ENCODE measurements around the gene APLP2.

The APLP2 gene

GRCh38 chr11:130183878-130184610, 114.3 kb downstream of the APLP2 start:
- H3K4me3 ChIP-seq (ENCODE audit: low read depth, low read length) = no peak overlapping the region
- TF ChIP-seq CTCF (IDR thresholded peaks at IDR 0.05; ENCODE audit: control insufficient read depth, extremely low read depth, insufficient read depth) = no peak
- no peak for DNase-seq (ENCODE audit: low read depth)

- H3K4me3 ChIP-seq (ENCODE audit: low read depth, low read length) = no peak overlapping the region
- DNase-seq (ENCODE audit: low read depth) = no peak
- no peak for TF ChIP-seq CTCF (IDR thresholded peaks at IDR 0.05; ENCODE audit: control insufficient read depth, extremely low read depth, insufficient read depth)
These were observed 117.4 kb downstream of the APLP2 start for GRCh38 chr11:130187096-130187495.

GRCh38 chr11:130188047-130188446, 118.4 kb downstream of the APLP2 start:
- TF ChIP-seq CTCF (IDR thresholded peaks at IDR 0.05; ENCODE audit: control insufficient read depth, extremely low read depth, insufficient read depth) = no peak
- H3K4me3 ChIP-seq (ENCODE audit: low read depth, low read length) = no peak overlapping the region
- DNase-seq (ENCODE audit: low read depth) = no peak

- H3K4me3 ChIP-seq (ENCODE audit: low read depth, low read length) = no peak overlapping the region
- DNase-seq (ENCODE audit: low read depth) = no peak
These were observed 119.1 kb downstream of the APLP2 start for GRCh38 chr11:130188585-130189347.

GRCh38 chr11:130189492-130190210, 120.0 kb downstream of the APLP2 start:
- H3K4me3 ChIP-seq (ENCODE audit: low read depth, low read length) = no peak overlapping the region
- TF ChIP-seq CTCF (IDR thresholded peaks at IDR 0.05; ENCODE audit: control insufficient read depth, extremely low read depth, insufficient read depth) = no peak
- DNase-seq (ENCODE audit: low read depth) = no peak

More at GRCh38 chr11:130188585-130189347, 119.1 kb downstream of the APLP2 start:
- no peak for TF ChIP-seq CTCF (IDR thresholded peaks at IDR 0.05; ENCODE audit: control insufficient read depth, extremely low read depth, insufficient read depth)

GRCh38 chr11:130190371-130190881, 120.7 kb downstream of the APLP2 start:
- DNase-seq (ENCODE audit: low read depth) = no peak
- no peak overlapping the region for H3K4me3 ChIP-seq (ENCODE audit: low read depth, low read length)
- no peak for TF ChIP-seq CTCF (IDR thresholded peaks at IDR 0.05; ENCODE audit: control insufficient read depth, extremely low read depth, insufficient read depth)

All from LNCaP clone FGC (cell line).